Activated T-helper 2 cell treated with anti-CD3 and anti-CD28 coated beads, Interferon-gamma antibody, Interleukin-2, Interleukin-4, amounts not matched to agents 10 μg/mL and 5 μg/mL and 100 μg/mL, durations not matched to agents 14 hours and 24 hours and 36 hours (primary cell): ENCODE data around the gene AMBRA1. TPM values are rescaled to one million over a fixed set of nuclear protein-coding genes. Genes with fewer than 3 reads are reported as not detected.

Experiments used
- DNase-seq: peaks from one replicate; pipeline ENCODE4 v3.0.0; 2021; ENCODE audit warnings: low spot score
- H3K27ac Mint-ChIP-seq: one replicate; pipeline ENCODE4 v1.8.0; 2021; ENCODE audit warnings: mixed read lengths
- H3K27me3 Mint-ChIP-seq: one replicate; pipeline ENCODE4 v1.8.0; 2021; ENCODE audit warnings: low read depth, mixed read lengths
- H3K36me3 Mint-ChIP-seq: one replicate; pipeline ENCODE4 v1.8.0; 2021; ENCODE audit warnings: low read depth, mixed read lengths
- H3K4me1 Mint-ChIP-seq: one replicate; pipeline ENCODE4 v1.8.0; 2021; ENCODE audit warnings: low read depth, mixed read lengths
- H3K4me3 Mint-ChIP-seq: one replicate; pipeline ENCODE4 v1.8.0; 2021; ENCODE audit warnings: low read depth, mild to moderate bottlenecking, moderate library complexity, mixed read lengths
- H3K9me3 Mint-ChIP-seq: one replicate; pipeline ENCODE4 v1.8.0; 2021; ENCODE audit warnings: mixed read lengths
- intact Hi-C: fragments of 100-400 bp; cut with micrococcal nuclease; formaldehyde crosslinking; loops from one replicate; pipeline ENCODE4 v1.15.1; 2023
- total RNA-seq: library from RNA; stranded (reverse); gene quantifications from 2 replicates; pipeline ENCODE4 v1.2.3, GENCODE V29; 2022

The AMBRA1 gene
- total RNA-seq, 1 donor from 2014 or later = 32.7 TPM

- H3K27me3 Mint-ChIP-seq = peaks cover 50% of the 10 kb centered on the region
- peaks cover 16% of the 10 kb centered on the region for H3K4me1 Mint-ChIP-seq
- DNase-seq = no peak
- H3K27ac Mint-ChIP-seq = no peak within 1 kb of the TSS
- intact Hi-C loops = no loop called here
- no peaks in the 10 kb centered on the region for H3K9me3 Mint-ChIP-seq
- no peaks in the 10 kb centered on the region for H3K36me3 Mint-ChIP-seq
- H3K4me3 Mint-ChIP-seq = peak within 1 kb of the TSS; percentile 71
These were observed 202.0 kb downstream of the AMBRA1 start, which contains the start of gene CHRM4 for GRCh38 chr11:46391578-46392420. Gene CHRM4, minus strand, starts transcription at chr11:46391776. Its CDS starts 5,219 bp downstream, at chr11:46386557.

GRCh38 chr11:46391186-46391577 is 202.6 kb downstream of the AMBRA1 start:
- peaks cover 56% of the 10 kb centered on the region for H3K27me3 Mint-ChIP-seq
- no peak overlapping the region for H3K4me3 Mint-ChIP-seq
- intact Hi-C loops = no loop called here
- peaks cover 18% of the 10 kb centered on the region for H3K4me1 Mint-ChIP-seq
- H3K36me3 Mint-ChIP-seq = no peaks in the 10 kb centered on the region
- H3K9me3 Mint-ChIP-seq = no peaks in the 10 kb centered on the region
- no peak for DNase-seq
- no peak overlapping the region for H3K27ac Mint-ChIP-seq

- Mint-ChIP-seq H3K27ac (no peak overlapping the region), H3K27me3 (peaks cover 59% of the 10 kb centered on the region), H3K9me3 (no peaks in the 10 kb centered on the region), H3K4me3 (peak overlapping the region; percentile 26), H3K4me1 (peaks cover 18% of the 10 kb centered on the region), H3K36me3 (no peaks in the 10 kb centered on the region)
- intact Hi-C loops = no loop called here
- no peak for DNase-seq
These were observed 203.3 kb downstream of the AMBRA1 start for GRCh38 chr11:46390331-46391171.

GRCh38 chr11:46389450-46390330 is 204.1 kb downstream of the AMBRA1 start:
- Mint-ChIP-seq H3K36me3 (no peaks in the 10 kb centered on the region), H3K9me3 (no peaks in the 10 kb centered on the region), H3K4me1 (peaks cover 18% of the 10 kb centered on the region), H3K4me3 (peak overlapping the region; percentile 13), H3K27ac (no peak overlapping the region), H3K27me3 (peaks cover 63% of the 10 kb centered on the region)
- intact Hi-C loops = loop anchor here (1.0 to 10.0 kb wide), 4 partner anchors 139 to 315 kb away; partner anchors contain the start of genes ARHGAP1, ATG13, HARBI1 and ZNF408
- DNase-seq = peak; percentile 50

- Mint-ChIP-seq H3K27me3 (peaks cover 67% of the 10 kb centered on the region), H3K4me1 (peaks cover 18% of the 10 kb centered on the region), H3K9me3 (no peaks in the 10 kb centered on the region), H3K27ac (no peak overlapping the region), H3K4me3 (no peak overlapping the region), H3K36me3 (no peaks in the 10 kb centered on the region)
- no peak for DNase-seq
- intact Hi-C loops = loop anchor here (1.0 to 10.0 kb wide), 4 partner anchors 140 to 316 kb away; partner anchors contain the start of genes ARHGAP1, ATG13, HARBI1 and ZNF408
These were observed 205.0 kb downstream of the AMBRA1 start for GRCh38 chr11:46388619-46389449.

GRCh38 chr11:46387919-46388618 is 205.8 kb downstream of the AMBRA1 start:
- Mint-ChIP-seq H3K27me3 (peaks cover 66% of the 10 kb centered on the region), H3K4me1 (peaks cover 16% of the 10 kb centered on the region), H3K9me3 (no peaks in the 10 kb centered on the region), H3K36me3 (no peaks in the 10 kb centered on the region), H3K4me3 (no peak overlapping the region), H3K27ac (no peak overlapping the region)
- DNase-seq = no peak
- intact Hi-C loops = loop anchor here (2.0 to 10.0 kb wide), 3 partner anchors 141 to 317 kb away; partner anchors contain the start of genes ARHGAP1, ATG13, HARBI1 and ZNF408

GRCh38 chr11:46387456-46387855 is 206.4 kb downstream of the AMBRA1 start:
- H3K4me3 Mint-ChIP-seq = no peak overlapping the region
- peaks cover 11% of the 10 kb centered on the region for H3K4me1 Mint-ChIP-seq
- no peaks in the 10 kb centered on the region for H3K36me3 Mint-ChIP-seq
- no peaks in the 10 kb centered on the region for H3K9me3 Mint-ChIP-seq
- peaks cover 62% of the 10 kb centered on the region for H3K27me3 Mint-ChIP-seq
- H3K27ac Mint-ChIP-seq = no peak overlapping the region
- no peak for DNase-seq
- intact Hi-C loops = loop anchor here (5.0 to 10.0 kb wide), 2 partner anchors 230 to 317 kb away; partner anchors contain the start of genes ARHGAP1, ATG13, HARBI1 and ZNF408

- peaks cover 67% of the 10 kb centered on the region for H3K27me3 Mint-ChIP-seq
- H3K36me3 Mint-ChIP-seq = no peaks in the 10 kb centered on the region
- DNase-seq = no peak
- H3K4me3 Mint-ChIP-seq = no peak overlapping the region
- intact Hi-C loops = loop anchor here (5.0 to 10.0 kb wide), 2 partner anchors 231 to 318 kb away; partner anchors contain the start of genes ARHGAP1, ATG13, HARBI1 and ZNF408
- no peak overlapping the region for H3K27ac Mint-ChIP-seq
- H3K9me3 Mint-ChIP-seq = no peaks in the 10 kb centered on the region
- peaks cover 14% of the 10 kb centered on the region for H3K4me1 Mint-ChIP-seq
These were observed 207.1 kb downstream of the AMBRA1 start for GRCh38 chr11:46386674-46387073.

GRCh38 chr11:46386005-46386578 is 207.7 kb downstream of the AMBRA1 start:
- H3K27ac Mint-ChIP-seq = no peak overlapping the region
- no peaks in the 10 kb centered on the region for H3K36me3 Mint-ChIP-seq
- intact Hi-C loops = loop anchor here (5.0 to 10.0 kb wide), 2 partner anchors 231 to 319 kb away; partner anchors contain the start of genes ARHGAP1, ATG13, HARBI1 and ZNF408
- DNase-seq = no peak
- no peak overlapping the region for H3K4me3 Mint-ChIP-seq
- H3K4me1 Mint-ChIP-seq = peaks cover 14% of the 10 kb centered on the region
- no peaks in the 10 kb centered on the region for H3K9me3 Mint-ChIP-seq
- peaks cover 67% of the 10 kb centered on the region for H3K27me3 Mint-ChIP-seq

- Mint-ChIP-seq H3K27me3 (peaks cover 63% of the 10 kb centered on the region), H3K36me3 (no peaks in the 10 kb centered on the region), H3K4me1 (peaks cover 12% of the 10 kb centered on the region), H3K4me3 (no peak overlapping the region), H3K9me3 (no peaks in the 10 kb centered on the region), H3K27ac (no peak overlapping the region)
- intact Hi-C loops = loop anchor here (5.0 to 10.0 kb wide), 2 partner anchors 232 to 319 kb away; partner anchors contain the start of genes ARHGAP1, ATG13, HARBI1 and ZNF408
- DNase-seq = no peak
These were observed 208.4 kb downstream of the AMBRA1 start for GRCh38 chr11:46385169-46386004.
